ENCODE results near the gene DGCR2.

DNA sequence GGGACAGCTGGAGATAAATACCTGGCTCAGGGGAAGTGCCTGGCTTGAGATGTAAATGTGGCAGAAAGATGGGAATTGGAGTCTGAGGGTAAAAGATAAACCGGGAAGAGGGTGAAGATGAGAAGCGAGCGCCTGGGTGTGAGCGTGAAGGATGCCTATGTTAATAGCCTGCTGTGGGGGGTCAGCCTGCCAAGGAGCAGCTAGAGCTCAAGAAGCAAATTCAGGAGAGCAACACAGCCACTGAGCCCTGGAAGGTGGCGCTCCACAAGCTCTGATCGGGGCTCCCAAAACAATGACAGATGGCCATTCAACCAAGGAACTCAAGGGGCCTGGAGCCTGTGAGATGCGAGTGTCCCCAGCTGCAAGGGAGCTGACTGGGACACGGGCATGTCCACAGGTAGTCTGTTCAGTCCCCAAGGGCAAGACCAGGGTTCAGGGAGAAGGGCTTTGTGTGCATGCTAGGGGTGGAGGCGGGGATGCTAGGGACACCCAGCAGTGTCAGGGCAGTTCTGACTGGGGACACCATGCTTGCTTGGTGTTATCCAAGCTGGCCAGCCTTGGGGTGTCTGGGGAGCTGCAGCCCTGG lies 25.1 kb upstream of the DGCR2 start:
- TF ChIP-seq, protein P1, sequence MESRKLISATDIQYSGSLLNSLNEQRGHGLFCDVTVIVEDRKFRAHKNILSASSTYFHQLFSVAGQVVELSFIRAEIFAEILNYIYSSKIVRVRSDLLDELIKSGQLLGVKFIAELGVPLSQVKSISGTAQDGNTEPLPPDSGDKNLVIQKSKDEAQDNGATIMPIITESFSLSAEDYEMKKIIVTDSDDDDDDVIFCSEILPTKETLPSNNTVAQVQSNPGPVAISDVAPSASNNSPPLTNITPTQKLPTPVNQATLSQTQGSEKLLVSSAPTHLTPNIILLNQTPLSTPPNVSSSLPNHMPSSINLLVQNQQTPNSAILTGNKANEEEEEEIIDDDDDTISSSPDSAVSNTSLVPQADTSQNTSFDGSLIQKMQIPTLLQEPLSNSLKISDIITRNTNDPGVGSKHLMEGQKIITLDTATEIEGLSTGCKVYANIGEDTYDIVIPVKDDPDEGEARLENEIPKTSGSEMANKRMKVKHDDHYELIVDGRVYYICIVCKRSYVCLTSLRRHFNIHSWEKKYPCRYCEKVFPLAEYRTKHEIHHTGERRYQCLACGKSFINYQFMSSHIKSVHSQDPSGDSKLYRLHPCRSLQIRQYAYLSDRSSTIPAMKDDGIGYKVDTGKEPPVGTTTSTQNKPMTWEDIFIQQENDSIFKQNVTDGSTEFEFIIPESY (IDR thresholded peaks at IDR 0.05; ENCODE audit: extremely low read depth, insufficient replicate concordance, low read length), result no peak
- TF ChIP-seq, protein P2, sequence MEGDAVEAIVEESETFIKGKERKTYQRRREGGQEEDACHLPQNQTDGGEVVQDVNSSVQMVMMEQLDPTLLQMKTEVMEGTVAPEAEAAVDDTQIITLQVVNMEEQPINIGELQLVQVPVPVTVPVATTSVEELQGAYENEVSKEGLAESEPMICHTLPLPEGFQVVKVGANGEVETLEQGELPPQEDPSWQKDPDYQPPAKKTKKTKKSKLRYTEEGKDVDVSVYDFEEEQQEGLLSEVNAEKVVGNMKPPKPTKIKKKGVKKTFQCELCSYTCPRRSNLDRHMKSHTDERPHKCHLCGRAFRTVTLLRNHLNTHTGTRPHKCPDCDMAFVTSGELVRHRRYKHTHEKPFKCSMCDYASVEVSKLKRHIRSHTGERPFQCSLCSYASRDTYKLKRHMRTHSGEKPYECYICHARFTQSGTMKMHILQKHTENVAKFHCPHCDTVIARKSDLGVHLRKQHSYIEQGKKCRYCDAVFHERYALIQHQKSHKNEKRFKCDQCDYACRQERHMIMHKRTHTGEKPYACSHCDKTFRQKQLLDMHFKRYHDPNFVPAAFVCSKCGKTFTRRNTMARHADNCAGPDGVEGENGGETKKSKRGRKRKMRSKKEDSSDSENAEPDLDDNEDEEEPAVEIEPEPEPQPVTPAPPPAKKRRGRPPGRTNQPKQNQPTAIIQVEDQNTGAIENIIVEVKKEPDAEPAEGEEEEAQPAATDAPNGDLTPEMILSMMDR (IDR thresholded peaks at IDR 0.05 in 2 of 3, conservative IDR thresholded peaks at IDR 0.05 in 1 of 3; ENCODE audit: borderline replicate concordance in 1 of 3, insufficient read depth in 1 of 3, low read depth in 2 of 3, low read length in 2 of 3), result no peak
- no peak for TF ChIP-seq TCF7L2 (IDR thresholded peaks at IDR 0.05; ENCODE audit: borderline replicate concordance, extremely low read depth, insufficient read depth, insufficient read length)
- no peak for TF ChIP-seq EZH2 (IDR thresholded peaks at IDR 0.05)
- TF ChIP-seq POLR2A (IDR thresholded peaks at IDR 0.05; ENCODE audit: borderline replicate concordance, extremely low read depth, insufficient read depth, insufficient read length), result no peak
- TF ChIP-seq ZFX (IDR thresholded peaks at IDR 0.05), result no peak
- TF ChIP-seq YY1 (IDR thresholded peaks at IDR 0.05; ENCODE audit: extremely low read depth, insufficient replicate concordance, low read depth, low read length), result no peak
- TF ChIP-seq, protein P3, sequence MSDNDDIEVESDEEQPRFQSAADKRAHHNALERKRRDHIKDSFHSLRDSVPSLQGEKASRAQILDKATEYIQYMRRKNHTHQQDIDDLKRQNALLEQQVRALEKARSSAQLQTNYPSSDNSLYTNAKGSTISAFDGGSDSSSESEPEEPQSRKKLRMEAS (IDR thresholded peaks at IDR 0.05), result no peak
- TF ChIP-seq EZH2phosphoT487 (IDR thresholded peaks at IDR 0.05; ENCODE audit: borderline replicate concordance), result no peak
- TF ChIP-seq EGR1 (IDR thresholded peaks at IDR 0.05; ENCODE audit: low read depth), result no peak
- TF ChIP-seq RAD21 (IDR thresholded peaks at IDR 0.05; ENCODE audit: low read depth), result no peak
- no peak for TF ChIP-seq ELF1 (IDR thresholded peaks at IDR 0.05; ENCODE audit: borderline replicate concordance, low read depth)
